Glomerular visceral epithelial cell (primary cell): ENCODE data around the gene AOC1.

ENCODE experiments used
- DNase-seq: peaks from one replicate; pipeline ENCODE4 v3.0.0-alpha.2; 2016; ENCODE audit errors: extremely low spot score

The AOC1 gene

DNA sequence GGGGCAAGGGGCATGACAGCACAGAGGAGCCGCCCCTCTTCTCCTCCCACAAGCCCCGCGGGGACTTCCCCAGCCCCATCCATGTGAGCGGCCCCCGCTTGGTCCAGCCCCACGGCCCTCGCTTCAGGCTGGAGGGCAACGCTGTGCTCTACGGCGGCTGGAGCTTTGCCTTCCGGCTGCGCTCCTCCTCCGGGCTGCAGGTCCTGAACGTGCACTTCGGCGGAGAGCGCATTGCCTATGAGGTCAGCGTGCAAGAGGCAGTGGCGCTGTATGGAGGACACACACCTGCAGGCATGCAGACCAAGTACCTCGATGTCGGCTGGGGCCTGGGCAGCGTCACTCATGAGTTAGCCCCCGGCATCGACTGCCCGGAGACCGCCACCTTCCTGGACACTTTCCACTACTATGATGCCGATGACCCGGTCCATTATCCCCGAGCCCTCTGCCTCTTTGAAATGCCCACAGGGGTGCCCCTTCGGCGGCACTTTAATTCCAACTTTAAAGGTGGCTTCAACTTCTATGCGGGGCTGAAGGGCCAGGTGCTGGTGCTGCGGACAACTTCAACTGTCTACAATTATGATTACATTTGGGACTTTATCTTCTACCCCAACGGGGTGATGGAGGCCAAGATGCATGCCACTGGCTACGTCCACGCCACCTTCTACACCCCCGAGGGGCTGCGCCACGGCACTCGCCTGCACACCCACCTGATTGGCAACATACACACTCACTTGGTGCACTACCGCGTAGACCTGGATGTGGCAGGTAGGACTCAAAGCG, 5.1 kb downstream of the AOC1 start:
- DNase-seq = no peak

DNA sequence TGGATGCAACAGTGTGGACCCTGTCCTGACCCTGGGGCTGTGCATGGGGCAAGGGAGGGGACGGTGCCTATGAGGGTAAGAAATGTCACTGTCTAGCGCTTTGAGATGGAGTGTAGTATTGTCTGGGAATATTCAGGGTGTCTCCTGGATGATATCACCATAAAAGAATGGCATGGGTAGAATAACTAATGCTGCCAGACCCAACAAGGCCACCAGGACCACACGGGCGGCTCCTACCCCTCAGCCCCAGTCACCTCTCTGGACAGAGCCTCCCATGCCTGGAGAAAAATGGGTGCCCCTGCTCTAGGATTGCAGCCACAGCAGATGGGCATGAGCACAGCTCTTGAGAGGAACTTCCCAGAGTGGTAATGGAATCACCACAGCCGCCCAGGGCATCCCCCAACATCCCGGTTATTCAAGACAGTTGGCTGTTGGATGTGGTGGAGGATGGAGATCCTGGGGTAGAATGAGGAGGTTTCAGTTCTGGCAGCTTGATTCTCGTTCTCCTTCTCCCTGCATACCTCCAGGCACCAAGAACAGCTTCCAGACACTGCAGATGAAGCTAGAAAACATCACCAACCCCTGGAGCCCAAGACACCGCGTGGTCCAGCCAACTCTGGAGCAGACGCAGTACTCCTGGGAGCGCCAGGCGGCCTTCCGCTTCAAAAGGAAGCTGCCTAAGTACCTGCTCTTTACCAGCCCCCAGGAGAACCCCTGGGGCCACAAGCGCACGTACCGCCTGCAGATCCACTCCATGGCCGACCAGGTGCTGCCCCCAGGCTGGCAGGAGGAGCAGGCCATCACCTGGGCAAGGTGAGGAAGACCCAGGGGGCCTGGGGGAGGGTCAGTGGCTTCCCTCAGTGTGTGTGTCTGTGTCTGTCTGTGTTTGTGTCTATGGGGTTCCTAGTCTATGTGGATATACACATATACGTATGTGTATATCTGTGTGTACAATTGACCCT, 6.2 kb downstream of the AOC1 start:
- DNase-seq = no peak

DNA sequence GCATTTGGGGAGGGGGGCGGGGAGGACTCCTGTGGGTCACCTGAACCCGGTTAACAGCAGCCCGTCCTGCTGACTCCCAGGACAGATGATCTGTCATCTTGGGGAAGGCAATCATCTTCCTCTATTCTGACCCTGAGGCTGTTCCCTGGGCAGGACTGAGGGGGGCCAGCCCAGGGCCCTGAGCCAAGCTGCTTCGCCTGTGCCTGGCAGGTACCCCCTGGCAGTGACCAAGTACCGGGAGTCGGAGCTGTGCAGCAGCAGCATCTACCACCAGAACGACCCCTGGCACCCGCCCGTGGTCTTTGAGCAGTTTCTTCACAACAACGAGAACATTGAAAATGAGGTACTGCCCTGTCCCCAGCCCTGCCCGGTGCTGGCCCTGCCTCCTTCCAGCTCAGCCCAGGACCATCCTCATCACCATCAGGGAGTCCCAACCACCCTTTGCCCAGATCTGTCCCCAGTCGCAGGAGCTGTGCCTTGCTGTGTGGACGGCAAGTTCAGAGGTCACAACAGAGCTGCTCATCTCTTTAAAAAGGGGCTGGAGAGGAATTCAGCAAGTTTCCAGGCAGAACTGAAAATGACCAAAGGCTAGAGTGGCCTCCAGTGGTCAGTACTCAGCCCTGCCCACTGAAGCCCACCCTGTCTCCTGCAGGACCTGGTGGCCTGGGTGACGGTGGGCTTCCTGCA, 8.1 kb downstream of the AOC1 start:
- DNase-seq = no peak

DNA sequence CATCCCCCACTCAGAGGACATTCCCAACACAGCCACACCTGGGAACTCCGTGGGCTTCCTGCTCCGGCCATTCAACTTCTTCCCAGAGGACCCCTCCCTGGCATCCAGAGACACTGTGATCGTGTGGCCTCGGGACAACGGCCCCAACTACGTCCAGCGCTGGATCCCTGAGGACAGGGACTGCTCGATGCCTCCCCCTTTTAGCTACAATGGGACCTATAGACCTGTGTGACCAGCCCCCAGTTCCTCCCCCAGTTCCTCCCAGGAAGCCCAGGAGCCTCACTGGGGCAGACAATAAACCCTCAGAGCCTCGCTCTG, 8.6 kb downstream of the AOC1 start:
- DNase-seq = no peak

DNA sequence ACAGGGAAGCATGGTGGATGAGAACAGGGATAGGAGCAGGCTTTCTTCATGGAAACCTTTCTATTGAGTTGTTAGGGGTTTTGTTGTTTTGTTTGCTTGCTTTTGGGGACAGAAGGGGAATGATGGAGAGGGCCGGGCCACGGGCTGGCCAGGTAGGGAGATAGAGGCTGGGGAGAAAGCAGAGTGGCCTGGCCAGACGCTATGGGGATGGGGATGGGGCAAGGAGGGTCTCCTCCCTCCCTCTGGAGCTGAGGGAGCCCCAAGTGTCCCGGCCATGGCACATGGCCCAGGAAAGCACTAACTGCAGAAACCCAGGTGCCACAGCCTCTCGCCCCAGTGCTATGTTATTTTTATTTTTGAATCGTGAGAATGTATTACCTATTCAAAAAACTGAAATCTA, 10.0 kb downstream of the AOC1 start:
- no peak for DNase-seq

DNA sequence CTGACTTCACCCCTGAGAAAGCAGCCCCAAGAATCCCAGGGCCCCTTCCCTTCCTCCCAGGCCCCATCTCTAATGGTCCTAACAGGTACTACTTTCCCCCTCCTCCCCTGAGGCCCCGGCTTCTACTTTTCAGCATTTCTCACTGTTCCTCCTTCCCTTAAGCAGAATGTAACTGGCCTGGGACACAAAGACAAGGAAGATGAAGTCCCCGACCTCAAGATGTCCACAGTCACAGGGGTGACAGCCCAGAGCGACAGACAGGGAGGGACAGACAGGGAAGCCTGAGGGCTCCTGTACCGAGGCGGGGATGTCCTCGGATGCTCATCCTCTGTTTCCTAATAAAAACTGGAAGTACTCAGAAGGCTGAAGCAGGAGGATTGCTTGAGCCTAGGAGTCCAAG, 11.6 kb downstream of the AOC1 start:
- no peak for DNase-seq

DNA sequence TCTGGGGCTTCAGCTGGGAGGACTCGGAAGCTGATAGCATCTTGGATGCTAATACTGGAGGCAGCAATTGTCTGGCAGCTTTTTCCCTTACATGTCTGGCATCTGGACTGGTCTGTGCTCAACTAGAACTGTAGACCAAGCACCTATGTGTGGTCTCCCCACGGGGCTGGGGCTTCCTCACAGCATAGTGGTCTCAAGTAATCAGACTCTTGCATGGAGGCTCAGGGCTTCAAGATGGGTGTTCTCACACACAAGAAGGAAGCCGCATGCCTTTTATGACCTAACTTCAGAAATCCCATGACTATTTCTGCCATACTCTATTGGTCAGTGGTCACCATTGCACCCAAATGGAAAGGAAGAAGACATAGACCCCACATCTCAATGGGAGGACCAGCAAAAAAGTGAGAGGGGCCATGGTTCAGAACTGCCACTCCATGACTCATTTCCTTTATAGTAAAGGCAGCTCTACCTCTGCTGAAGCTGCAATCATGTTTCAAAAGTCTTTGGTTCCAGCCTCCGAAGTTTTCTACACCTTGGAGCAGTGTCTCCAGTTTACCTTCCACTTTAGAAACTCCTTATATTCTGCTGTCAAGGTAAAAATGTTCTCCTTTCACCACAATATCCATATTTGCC, 14.7 kb downstream of the AOC1 start:
- no peak for DNase-seq

DNA sequence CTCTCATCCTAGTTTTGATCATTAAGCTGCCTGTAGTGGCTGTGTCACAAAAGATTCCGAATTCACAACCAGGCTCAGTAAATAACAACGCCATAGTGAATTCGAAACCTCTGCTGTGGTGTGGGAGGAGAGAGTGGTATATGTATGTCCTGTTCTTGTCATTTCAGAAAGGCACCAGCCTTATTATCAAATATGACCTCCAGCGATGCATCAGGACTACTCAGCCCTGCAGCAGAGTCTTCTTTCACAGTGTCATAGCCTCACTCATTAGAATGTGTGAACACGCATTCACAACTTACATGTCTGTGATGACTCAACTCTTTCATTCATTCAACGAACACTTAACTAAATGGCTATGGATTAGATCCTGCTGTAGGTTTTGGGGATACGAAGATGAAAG, 15.3 kb downstream of the AOC1 start:
- no peak for DNase-seq

DNA sequence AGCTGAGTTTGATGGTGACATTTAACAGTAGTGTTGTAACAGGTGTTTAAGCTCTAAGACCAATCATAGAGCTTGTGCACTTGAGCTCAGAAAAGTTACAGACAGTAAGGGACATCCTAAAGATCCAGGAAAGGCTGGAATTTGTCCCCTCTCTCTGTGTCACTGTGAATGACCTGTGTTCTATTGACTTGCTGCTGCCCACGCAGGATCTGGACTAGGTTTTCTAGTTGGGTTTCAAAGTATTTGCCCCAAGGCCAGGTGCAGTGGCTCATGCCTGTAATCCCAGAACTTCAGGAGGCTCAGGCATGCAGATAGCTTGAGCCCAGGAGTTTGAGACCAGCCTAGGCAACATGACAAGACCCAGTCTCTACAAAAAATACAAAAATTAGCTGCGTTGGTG, 17.1 kb downstream of the AOC1 start:
- no peak for DNase-seq

DNA sequence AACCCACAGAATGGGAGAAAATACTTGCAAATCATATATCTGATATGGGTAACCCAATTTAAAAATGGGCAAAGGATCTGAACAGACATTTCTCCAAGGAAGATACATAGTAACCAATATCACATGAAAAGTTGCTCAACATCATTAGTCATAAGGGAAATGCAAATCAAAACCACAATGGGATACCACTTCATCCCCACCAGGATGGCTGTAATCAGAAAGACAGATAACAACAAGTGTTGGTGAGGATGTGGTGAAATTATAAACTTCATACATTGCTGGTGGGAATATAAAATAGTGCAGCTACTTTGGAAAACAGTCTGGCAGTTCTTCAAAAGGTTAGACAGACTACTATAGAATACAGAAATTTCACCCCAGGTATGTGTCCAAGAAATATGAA, 19.3 kb downstream of the AOC1 start:
- DNase-seq = no peak

DNA sequence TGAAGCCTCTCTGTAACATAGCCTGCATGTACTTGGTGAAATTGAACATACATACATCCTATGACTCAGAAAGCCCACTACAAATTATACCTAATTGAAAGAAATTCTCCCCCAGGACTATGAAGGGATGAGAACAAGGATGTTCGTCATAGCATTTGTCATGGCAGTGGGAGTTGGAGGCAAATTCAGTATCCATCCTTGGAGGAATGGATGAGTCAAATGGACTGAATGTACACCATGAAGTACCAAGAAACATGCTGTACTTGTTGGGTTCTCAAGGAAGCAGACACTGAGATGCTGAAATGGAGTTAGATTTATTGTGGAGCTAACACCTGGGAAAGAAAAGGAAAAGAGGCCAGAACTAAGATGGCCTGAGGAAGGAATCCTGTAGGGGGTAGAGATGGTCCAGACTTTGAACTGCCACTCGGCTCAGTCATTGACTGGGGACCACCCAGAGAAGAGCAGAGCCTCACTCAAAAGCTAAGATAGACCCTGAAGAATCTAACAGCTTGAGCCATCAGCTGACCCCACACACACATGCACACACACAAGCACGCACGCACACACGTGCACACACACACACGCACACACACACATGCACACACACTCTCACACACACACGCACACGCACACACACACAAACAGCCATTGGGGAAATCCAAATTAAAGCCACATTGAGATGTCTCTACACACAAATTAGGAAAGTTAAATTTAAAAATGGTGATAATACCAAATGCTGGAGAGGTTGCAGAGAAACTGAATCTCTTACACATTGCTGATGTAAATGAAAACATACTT, 22.3 kb downstream of the AOC1 start:
- no peak for DNase-seq

DNA sequence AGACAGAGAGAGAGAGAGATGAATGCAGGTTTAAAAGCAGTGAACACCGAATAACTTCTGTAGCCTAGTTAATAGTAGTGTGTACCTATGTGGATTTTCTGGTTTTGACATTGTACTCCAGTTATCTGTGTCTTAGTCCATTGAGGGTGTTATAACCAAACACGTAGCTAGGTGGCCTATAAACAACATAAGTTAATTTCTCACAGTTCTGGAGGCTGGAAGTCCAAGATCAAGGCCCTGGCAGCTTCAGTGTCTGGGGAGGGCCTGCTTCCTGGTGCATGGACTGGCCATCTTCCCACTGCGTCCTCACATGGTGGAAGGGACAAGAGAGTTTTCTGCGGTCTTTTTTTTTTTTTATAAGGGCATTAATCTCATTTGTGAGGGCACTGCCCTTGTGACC, 23.5 kb downstream of the AOC1 start:
- DNase-seq = no peak

DNA sequence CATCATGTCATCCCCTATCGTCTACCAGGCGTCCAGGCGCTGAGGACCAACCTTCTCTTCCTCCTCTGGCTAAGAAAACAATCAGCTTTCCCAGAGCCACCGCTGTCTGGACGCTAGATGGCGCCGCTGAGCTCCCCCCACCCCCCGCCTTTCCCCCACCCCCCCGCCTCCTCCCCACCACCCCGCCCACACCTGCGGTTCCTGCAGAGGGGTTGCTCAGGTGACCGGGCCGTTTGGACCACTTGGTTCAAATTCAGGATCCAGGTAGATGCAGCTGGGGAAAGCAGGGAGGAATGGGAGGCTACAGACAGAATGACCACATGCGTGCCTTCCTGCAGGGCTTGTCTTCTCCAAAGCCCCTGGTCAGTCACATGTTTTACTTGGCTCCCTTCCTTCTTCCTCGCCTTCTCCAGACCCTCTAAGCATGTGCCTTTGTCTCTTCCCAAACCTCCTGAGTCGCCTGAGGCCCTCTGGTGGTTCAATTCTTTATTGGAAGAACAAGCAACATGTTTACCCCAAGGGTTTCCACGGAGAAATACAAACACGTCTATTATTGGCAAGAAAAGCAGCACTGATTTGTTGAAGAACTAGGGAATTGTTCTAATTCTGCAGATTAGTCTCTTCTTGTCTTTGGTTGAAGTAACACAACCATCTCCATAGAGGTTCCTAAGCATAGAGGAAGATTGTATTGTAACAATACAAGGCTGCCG, 24.7 kb downstream of the AOC1 start:
- peak; percentile 44 for DNase-seq

DNA sequence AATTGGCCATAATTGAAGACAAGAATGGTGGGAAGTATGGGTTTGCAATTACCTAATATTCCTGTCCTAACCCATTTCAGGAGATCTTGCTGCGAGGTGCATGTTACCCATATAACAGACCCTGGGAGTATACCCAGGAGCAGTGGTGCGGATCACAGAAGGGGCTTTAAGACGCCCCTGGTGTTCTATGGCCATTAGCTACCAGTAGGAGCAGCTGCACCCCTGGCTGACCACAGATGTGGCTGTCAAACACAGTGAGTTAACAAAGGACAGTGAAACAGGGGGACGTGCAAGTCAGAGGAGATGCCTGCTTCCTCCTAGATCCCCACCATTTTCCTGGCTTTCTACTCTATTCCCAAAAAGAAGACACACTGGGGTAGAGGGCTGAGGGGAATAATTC, 25.2 kb downstream of the AOC1 start:
- no peak for DNase-seq

DNA sequence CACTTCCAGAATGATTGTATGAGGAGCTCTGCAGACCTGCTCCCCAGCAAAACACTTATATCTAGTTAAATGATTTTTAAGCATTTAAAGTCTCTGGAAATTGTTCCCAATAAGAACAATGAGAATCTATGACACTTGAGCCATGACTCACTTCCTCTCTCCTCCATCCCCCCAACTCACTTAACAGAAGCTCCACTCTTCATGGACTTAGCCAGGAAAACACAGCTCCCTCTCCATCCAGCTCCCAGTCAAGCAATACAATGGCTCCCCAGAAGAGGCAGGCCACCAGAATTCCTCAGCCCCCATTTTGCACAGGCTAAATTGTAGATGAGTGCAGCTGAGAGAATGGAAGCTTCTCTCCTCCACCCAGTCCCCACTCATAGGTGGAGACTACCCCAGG, 27.0 kb downstream of the AOC1 start:
- no peak for DNase-seq

DNA sequence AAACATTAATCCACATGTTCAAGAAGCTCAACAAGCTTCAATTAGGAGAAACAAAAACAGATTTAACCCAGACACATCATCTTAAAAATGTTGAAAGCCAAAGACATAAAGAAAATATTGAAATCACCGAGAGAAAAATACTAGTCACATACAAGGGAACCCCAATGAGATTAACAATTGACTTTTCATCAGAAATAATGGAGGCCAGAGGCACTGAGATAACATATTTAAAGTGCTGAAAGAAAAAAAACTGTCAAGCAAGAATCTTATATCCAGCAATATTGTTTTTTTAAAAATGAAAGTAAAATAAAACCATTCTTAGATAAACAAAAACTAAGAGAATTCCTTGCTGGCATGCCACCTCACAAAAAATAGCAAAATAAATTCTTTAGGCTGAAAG, 28.9 kb downstream of the AOC1 start:
- DNase-seq = no peak

DNA sequence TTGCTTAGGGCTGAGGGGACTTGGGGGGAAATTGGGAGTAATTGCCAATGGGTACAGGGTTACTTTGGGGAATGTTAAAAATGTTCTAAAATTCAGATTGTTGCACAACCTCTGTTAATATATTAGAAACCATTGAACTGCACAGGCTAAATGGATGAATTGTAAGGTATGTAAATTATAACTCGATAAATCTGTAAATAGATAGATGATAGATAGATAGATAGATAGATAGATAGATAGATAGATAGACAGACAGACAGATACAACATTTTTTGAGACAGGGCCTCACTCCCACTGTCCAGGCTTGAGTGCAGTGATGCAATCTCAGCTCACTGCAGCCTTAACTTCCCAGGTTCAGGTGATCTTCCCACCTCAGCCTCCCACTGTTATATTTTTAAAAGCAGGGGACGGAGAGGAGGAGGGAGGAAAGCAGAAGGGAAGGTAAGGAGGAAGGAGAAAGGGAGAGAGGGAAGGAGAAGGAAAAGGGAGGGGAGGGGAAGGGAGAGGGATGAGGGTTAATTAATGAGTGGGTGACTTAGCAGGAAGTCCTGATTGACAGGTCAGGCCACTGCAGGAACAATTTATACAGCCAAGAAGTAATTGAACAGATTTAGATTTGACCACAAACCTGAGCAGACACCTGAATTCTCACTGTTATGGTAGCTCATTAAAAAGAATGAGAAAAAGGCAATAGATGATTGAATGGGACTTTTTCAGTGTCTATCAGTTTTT, 38.7 kb downstream of the AOC1 start:
- no peak for DNase-seq

DNA sequence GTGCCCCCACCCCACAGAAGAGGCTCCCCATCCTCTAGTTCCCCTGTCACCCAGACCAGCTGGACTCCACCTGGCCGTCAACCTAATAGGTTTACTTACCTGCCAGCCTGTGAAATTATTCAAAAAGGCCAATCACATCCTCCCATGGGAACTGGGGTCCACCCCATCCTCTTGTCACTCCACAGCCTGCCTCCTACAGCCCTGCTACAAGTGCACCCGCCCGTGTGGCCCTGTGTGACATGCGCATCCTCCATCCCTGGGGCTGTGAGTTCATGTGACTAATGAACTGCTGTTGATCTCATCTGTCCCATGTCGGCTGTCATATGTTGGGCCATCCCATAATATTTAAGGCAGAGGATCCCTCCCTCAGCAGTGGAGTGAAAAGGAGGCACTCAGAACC, 39.4 kb downstream of the AOC1 start:
- DNase-seq = no peak

DNA sequence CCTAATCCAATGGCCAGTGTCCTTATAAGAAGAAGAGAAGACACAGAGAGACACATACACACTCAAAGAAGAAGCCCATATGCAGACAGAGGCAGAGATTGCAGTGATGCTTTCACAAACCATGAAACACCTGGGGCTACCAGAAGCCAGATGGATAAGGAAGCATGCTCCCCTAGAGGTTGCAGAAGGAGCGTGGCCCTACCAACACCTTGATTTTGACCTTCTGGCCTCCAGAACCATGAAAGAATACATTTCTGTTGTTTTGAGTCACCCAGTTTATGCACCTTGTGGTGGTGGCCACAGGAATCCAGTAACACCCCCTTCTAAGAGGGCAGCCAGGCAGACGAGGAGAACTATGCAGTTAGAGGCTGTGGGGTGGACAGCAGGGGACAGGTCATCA, 43.5 kb downstream of the AOC1 start:
- no peak for DNase-seq

DNA sequence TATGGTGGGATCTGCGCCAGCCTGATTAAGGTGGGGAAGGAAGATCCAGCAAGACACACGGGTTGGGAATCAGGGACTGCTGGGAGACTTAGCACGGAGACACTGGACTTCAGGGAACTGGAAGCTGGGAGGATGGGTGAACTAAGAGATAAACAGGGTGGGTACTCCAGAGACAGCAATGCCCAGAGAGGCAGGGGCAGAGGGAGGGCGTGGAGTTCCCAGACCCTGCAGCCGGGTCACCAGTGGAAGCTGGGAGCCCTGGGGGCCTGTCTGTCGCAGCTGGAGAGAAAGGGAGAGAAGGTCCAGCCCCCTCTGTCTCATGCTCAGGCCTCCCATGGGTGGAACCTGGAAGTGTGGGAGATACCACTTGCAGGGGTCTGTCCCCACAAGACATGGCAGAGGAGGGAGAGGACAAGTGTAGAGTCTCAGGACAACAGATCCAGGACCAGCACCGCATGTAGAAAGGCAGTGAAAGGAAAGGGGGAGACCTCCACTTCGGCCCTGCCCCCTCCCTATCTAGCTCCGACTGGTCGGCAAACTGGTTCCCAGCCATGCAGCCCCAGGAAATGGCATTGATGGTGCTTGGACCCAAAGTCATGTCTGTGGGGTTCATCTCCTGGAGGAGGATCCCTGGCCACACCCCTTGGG, 44.4 kb downstream of the AOC1 start:
- DNase-seq = no peak
